SK-N-SH (cell line): Measurements from ENCODE around the gene ST6GALNAC3. TPM values are rescaled to one million over a fixed set of nuclear protein-coding genes. Genes with fewer than 3 reads are reported as not detected.

Source experiments
- CTCF ChIA-PET: fragments of 300-600, 350-600 bp; formaldehyde crosslinking; extraction: SDS; loops from one replicate; lab custom pipeline; 2021; lab: Yijun Ruan, JAX
- POLR2A ChIA-PET: fragments of 350-600 bp; sonication (Branson Sonifier 250); formaldehyde crosslinking; extraction: SDS; loops from one replicate; lab custom pipeline; 2020; ENCODE audit warnings: antibody characterized with exemption, inconsistent platforms; lab: Yijun Ruan, JAX
- DNase-seq: peaks from one replicate; pipeline ENCODE4 v3.0.0; 2012
- H2AFZ ChIP-seq: fragments of 200-600 bp; sonication (generic); 2 replicates; pipeline ENCODE4 v1.8.1; 2016; ENCODE audit warnings: antibody characterized with exemption, mild to moderate bottlenecking, low read depth
- H3F3A ChIP-seq: fragments of 200-600 bp; sonication (generic); replicated peaks from 2 replicates; pipeline ENCODE3; 2016; ENCODE audit warnings: antibody characterized with exemption, mild to moderate bottlenecking; ENCODE audit not compliant: insufficient read depth
- H3K27ac ChIP-seq, 2 experiments: fragments of 200-500 bp in 1 of 2; fragments of 200-600 bp in 1 of 2; sonication (Bioruptor generic) in 1 of 2; sonication (generic), shearing (Covaris generic) in 1 of 2; 2 replicates each; pipeline versions ENCODE4 v1.5.1 to v1.6.1; 2014 to 2016; ENCODE audit warnings: low read depth in 2 of 2, inconsistent platforms in 1 of 2, low read length in 1 of 2, mild to moderate bottlenecking in 1 of 2, mixed read lengths in 1 of 2
- H3K27me3 ChIP-seq: fragments of 200-600 bp; sonication (generic), shearing (Covaris generic); 2 replicates; pipeline ENCODE4 v1.6.1; 2016; ENCODE audit warnings: mixed run types; ENCODE audit not compliant: insufficient read depth
- H3K36me3 ChIP-seq, 2 experiments: fragments of 200-500 bp in 1 of 2; fragments of 200-600 bp in 1 of 2; sonication (Bioruptor generic) in 1 of 2; sonication (generic) in 1 of 2; replicated peaks in 1 of 2; 2 replicates each; pipeline versions ENCODE3 to v1.5.1; 2014 to 2016; ENCODE audit warnings: low read length in 1 of 2, mild to moderate bottlenecking in 1 of 2; ENCODE audit not compliant: insufficient read depth in 2 of 2, control insufficient read depth in 1 of 2
- H3K4me1 ChIP-seq, 2 experiments: fragments of 200-500 bp in 1 of 2; fragments of 200-600 bp in 1 of 2; sonication (Bioruptor generic) in 1 of 2; sonication (generic), shearing (Covaris generic) in 1 of 2; 2 replicates each; pipeline versions ENCODE4 v1.5.1 to v1.6.1; 2014 to 2016; ENCODE audit warnings: low read depth in 1 of 2, low read length in 1 of 2, mixed run types in 1 of 2; ENCODE audit not compliant: insufficient read depth in 2 of 2, control insufficient read depth in 1 of 2
- H3K4me2 ChIP-seq: fragments of 200-600 bp; sonication (generic), shearing (Covaris generic); 2 replicates; pipeline ENCODE4 v1.6.1; 2017; ENCODE audit warnings: mixed run types
- H3K4me3 ChIP-seq, 2 experiments: fragments of 200-500 bp in 1 of 2; fragments of 200-600 bp in 1 of 2; sonication (Bioruptor generic) in 1 of 2; sonication (generic), shearing (Covaris generic) in 1 of 2; 2 replicates each; pipeline versions ENCODE4 v1.5.1 to v1.8.1; 2014 to 2016; ENCODE audit warnings: low read depth in 2 of 2, inconsistent platforms in 1 of 2, low read length in 1 of 2, mild to moderate bottlenecking in 1 of 2, mixed read lengths in 1 of 2, moderate library complexity in 1 of 2
- H3K79me2 ChIP-seq: fragments of 200-600 bp; sonication (generic); 2 replicates; pipeline ENCODE4 v1.8.1; 2017; ENCODE audit warnings: mild to moderate bottlenecking; ENCODE audit not compliant: insufficient read depth
- H3K9ac ChIP-seq: fragments of 200-600 bp; sonication (generic); 2 replicates; pipeline ENCODE4 v1.6.1; 2017; ENCODE audit warnings: mixed run types
- H3K9me2 ChIP-seq: fragments of 200-600 bp; sonication (generic); 2 replicates; pipeline ENCODE4 v1.6.1; 2017; ENCODE audit warnings: mixed run types
- H3K9me3 ChIP-seq: fragments of 200-600 bp; sonication (generic); 2 replicates; pipeline ENCODE4 v1.6.1; 2017; ENCODE audit warnings: mixed run types, mild to moderate bottlenecking, moderate library complexity
- H4K20me1 ChIP-seq: fragments of 200-600 bp; sonication (generic); 2 replicates; pipeline ENCODE4 v1.6.1; 2017; ENCODE audit warnings: mild to moderate bottlenecking, mixed run types; ENCODE audit not compliant: insufficient read depth
- CHD2 ChIP-seq: fragments of 150-350 bp; IDR thresholded peaks from 2 replicates; pipeline ENCODE4 v1.6.1; 2018; ENCODE audit warnings: low read length; ENCODE audit not compliant: partially characterized antibody
- ELF1 ChIP-seq: IDR thresholded peaks from 2 replicates; pipeline ENCODE4 v1.4.0; 2012
- EP300 ChIP-seq, 2 experiments: IDR thresholded peaks; 2 replicates each; pipeline versions ENCODE4 v1.4.0 to v1.6.1; 2012; ENCODE audit warnings: borderline replicate concordance in 1 of 2, low read depth in 1 of 2, low read length in 1 of 2
- EZH2phosphoT487 ChIP-seq: fragments of 200-600 bp; sonication (generic); IDR thresholded peaks from 2 replicates; pipeline ENCODE4 v1.6.1; 2017; ENCODE audit warnings: low read depth, mixed run types, mild to moderate bottlenecking, antibody characterized with exemption, moderate library complexity, borderline replicate concordance
- FOSL2 ChIP-seq: IDR thresholded peaks from 2 replicates; pipeline ENCODE4 v1.4.0; 2012; ENCODE audit warnings: low read depth, mild to moderate bottlenecking, moderate library complexity, borderline replicate concordance
- FOXJ3 ChIP-seq: sonication (generic); formaldehyde crosslinking; IDR thresholded peaks from 2 replicates; pipeline ENCODE4 v1.5.1; 2020; ENCODE audit warnings: mild to moderate bottlenecking, missing genetic modification reagents
- FOXM1 ChIP-seq: IDR thresholded peaks from 2 replicates; pipeline ENCODE4 v1.4.0; 2012; ENCODE audit warnings: low read depth, mild to moderate bottlenecking
- GATA2 ChIP-seq: sonication (generic); formaldehyde crosslinking; IDR thresholded peaks from 2 replicates; pipeline ENCODE4 v1.5.0; 2020; ENCODE audit warnings: mild to moderate bottlenecking, missing genetic modification reagents
- JUND ChIP-seq: IDR thresholded peaks from 2 replicates; pipeline ENCODE4 v1.4.0; 2012
- MEF2A ChIP-seq: IDR thresholded peaks from 2 replicates; pipeline ENCODE4 v1.4.0; 2012; ENCODE audit warnings: low read depth, borderline replicate concordance
- MXI1 ChIP-seq: IDR thresholded peaks from 2 replicates; pipeline ENCODE4 v1.6.1; 2012; ENCODE audit warnings: mild to moderate bottlenecking, low read depth, low read length, improper control_type of control experiment
- NFIC ChIP-seq: IDR thresholded peaks from 2 replicates; pipeline ENCODE4 v1.4.0; 2012; ENCODE audit warnings: borderline replicate concordance
- POLR2AphosphoS5 ChIP-seq: IDR thresholded peaks from 2 replicates; pipeline ENCODE4 v1.6.1; 2012; ENCODE audit warnings: low read depth, low read length
- RFX5 ChIP-seq: IDR thresholded peaks from 2 replicates; pipeline ENCODE4 v1.6.1; 2012; ENCODE audit warnings: mild to moderate bottlenecking, improper control_type of control experiment, low read length
- RXRA ChIP-seq: IDR thresholded peaks from 2 replicates; pipeline ENCODE4 v1.4.0; 2012; ENCODE audit warnings: low read depth, mild to moderate bottlenecking, borderline replicate concordance
- SIN3A ChIP-seq: IDR thresholded peaks from 2 replicates; pipeline ENCODE4 v1.6.1; 2012; ENCODE audit warnings: low read depth, mild to moderate bottlenecking, low read length, moderate library complexity, borderline replicate concordance
- TCF12 ChIP-seq: IDR thresholded peaks from 2 replicates; pipeline ENCODE4 v1.4.0; 2012
- YY1 ChIP-seq: IDR thresholded peaks from 2 replicates; pipeline ENCODE4 v1.4.0; 2012; ENCODE audit warnings: low read depth, mild to moderate bottlenecking
- WGBS: methylation state at CpG from one replicate; pipeline ENCODE4 v1.1.6; 2017; ENCODE audit warnings: low lambda C conversion rate; 5-methylcytosine and 5-hydroxymethylcytosine counted together
- polyA plus RNA-seq, 3 experiments: library from polyadenylated mRNA; depleted of rRNA; stranded (reverse); fragments of >200 nt; gene quantifications; 2 replicates each; pipeline ENCODE4 v1.2.3, GENCODE V29; 2012
- TF ChIP-seq, protein P1 (sequence below): fragments of 150-350 bp; IDR thresholded peaks from 2 replicates; pipeline ENCODE4 v1.6.1; 2016; ENCODE audit warnings: mild to moderate bottlenecking, low read depth, low read length
- TF ChIP-seq, protein P2 (sequence below): IDR thresholded peaks from 2 replicates; pipeline ENCODE4 v1.6.1; 2012; ENCODE audit warnings: mild to moderate bottlenecking, low read depth, low read length, moderate library complexity

The ST6GALNAC3 gene
- polyA plus RNA-seq, 1 of the 3 experiments (the other 2 are of a cell fraction): 8.1 TPM

DNA sequence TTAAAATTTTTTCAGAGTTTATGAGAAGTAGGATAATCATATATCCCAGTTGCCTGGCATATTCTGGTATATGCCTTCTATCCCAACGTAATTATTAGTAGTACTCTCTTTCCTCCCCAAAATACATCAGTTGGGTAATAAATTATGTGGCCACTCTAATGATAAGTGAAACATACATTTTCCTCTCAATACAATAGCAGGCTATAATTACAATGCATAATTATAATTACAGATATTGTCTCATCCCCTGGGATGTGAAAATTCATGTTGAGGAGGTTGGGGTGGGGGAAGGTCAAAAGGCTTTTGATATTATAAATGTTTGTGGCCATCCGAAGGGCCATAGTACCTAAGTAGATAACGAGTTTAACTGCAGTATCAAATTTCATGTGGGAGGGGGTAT, 277.1 kb downstream of the ST6GALNAC3 start:
- Histone ChIP-seq H3K79me2 (no peaks in the 10 kb centered on the region), H3K9me2 (no peaks in the 10 kb centered on the region), H3K4me2 (no peak overlapping the region), H3K27me3 (no peaks in the 10 kb centered on the region), H3K9me3 (no peaks in the 10 kb centered on the region), H3K27ac (no peak overlapping the region), H3K4me1 (no peaks in the 10 kb centered on the region), H2AFZ (no peak overlapping the region), H3F3A (no peaks in the 10 kb centered on the region), H3K4me3 (no peak overlapping the region), H3K9ac (no peak overlapping the region)
- POLR2A ChIA-PET: no interaction called here
- no peak for DNase-seq
- CTCF ChIA-PET: no interaction called here
- WGBS: 78% methylated on average over 3 of the region's 3 CpGs
- TF ChIP-seq RFX5 (no peak), TCF12 (no peak), FOXJ3 (CRISPR knock-in tag) (no peak)
- TF ChIP-seq, protein P1, sequence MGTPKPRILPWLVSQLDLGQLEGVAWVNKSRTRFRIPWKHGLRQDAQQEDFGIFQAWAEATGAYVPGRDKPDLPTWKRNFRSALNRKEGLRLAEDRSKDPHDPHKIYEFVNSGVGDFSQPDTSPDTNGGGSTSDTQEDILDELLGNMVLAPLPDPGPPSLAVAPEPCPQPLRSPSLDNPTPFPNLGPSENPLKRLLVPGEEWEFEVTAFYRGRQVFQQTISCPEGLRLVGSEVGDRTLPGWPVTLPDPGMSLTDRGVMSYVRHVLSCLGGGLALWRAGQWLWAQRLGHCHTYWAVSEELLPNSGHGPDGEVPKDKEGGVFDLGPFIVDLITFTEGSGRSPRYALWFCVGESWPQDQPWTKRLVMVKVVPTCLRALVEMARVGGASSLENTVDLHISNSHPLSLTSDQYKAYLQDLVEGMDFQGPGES: no peak
- TF ChIP-seq, all 33 proteins: peak for 0
- Histone ChIP-seq H3K36me3 (no peaks in the 10 kb centered on the region), H4K20me1 (no peaks in the 10 kb centered on the region)

DNA sequence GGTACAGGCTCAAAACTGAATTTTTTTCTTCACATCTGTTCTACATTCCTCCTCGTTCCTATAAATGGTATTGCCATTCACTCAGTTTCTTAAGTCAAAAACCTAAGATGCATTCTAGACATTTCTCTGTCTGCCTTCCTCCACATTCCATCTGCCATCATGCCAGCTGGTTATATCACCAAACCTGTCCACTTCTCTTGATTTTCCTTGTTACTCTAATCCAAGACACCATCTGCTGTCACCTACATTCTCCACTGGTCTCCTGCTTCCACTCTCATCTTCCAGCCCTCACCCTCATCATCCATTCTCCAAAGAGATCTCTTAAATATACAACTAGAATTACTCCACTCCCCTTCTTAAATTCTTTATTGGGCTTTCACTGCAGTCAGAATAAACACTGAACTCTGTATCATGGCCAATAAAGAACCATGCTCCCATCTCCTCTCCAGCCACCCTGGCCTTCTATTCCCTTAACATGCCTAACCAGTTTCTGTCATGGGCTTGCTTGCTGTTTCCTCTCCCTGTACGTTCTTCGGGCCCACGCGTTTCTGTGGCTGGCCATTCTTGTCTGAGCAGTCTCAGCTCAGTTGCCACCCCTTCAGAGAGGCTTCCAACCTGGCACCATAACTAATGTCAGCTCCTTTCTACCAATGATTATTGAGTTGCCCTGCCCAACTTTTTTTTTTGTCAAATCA, 278.3 kb downstream of the ST6GALNAC3 start:
- no peaks in the 10 kb centered on the region for H4K20me1 ChIP-seq
- no peaks in the 10 kb centered on the region for H3K36me3 ChIP-seq
- no peaks in the 10 kb centered on the region for H3F3A ChIP-seq
- 81% methylated on average over 5 of the region's 5 CpGs for WGBS
- no peaks in the 10 kb centered on the region for H3K9me2 ChIP-seq
- no peak overlapping the region for H3K27ac ChIP-seq
- POLR2A ChIA-PET: no interaction called here
- H3K9me3 ChIP-seq: no peaks in the 10 kb centered on the region
- no peak overlapping the region for H3K4me3 ChIP-seq
- H2AFZ ChIP-seq: no peak overlapping the region
- H3K27me3 ChIP-seq: no peaks in the 10 kb centered on the region
- DNase-seq: no peak
- no peak overlapping the region for H3K4me2 ChIP-seq
- CTCF ChIA-PET: no interaction called here
- no peak overlapping the region for H3K9ac ChIP-seq
- TF ChIP-seq EZH2phosphoT487 (no peak), POLR2AphosphoS5 (no peak), RXRA (no peak), FOSL2 (no peak), MXI1 (no peak), GATA2 (CRISPR knock-in tag) (no peak), FOXJ3 (CRISPR knock-in tag) (no peak), FOXM1 (no peak), NFIC (no peak), RFX5 (no peak), YY1 (no peak), MEF2A (no peak), JUND (no peak), SIN3A (no peak), CHD2 (no peak), EP300 (IDR thresholded peaks at IDR 0.05; ENCODE audit: borderline replicate concordance in 1 of 2, low read depth in 1 of 2, low read length in 1 of 2) (no peak), ELF1 (no peak)
- TF ChIP-seq, protein P1: no peak
- TF ChIP-seq, protein P2, sequence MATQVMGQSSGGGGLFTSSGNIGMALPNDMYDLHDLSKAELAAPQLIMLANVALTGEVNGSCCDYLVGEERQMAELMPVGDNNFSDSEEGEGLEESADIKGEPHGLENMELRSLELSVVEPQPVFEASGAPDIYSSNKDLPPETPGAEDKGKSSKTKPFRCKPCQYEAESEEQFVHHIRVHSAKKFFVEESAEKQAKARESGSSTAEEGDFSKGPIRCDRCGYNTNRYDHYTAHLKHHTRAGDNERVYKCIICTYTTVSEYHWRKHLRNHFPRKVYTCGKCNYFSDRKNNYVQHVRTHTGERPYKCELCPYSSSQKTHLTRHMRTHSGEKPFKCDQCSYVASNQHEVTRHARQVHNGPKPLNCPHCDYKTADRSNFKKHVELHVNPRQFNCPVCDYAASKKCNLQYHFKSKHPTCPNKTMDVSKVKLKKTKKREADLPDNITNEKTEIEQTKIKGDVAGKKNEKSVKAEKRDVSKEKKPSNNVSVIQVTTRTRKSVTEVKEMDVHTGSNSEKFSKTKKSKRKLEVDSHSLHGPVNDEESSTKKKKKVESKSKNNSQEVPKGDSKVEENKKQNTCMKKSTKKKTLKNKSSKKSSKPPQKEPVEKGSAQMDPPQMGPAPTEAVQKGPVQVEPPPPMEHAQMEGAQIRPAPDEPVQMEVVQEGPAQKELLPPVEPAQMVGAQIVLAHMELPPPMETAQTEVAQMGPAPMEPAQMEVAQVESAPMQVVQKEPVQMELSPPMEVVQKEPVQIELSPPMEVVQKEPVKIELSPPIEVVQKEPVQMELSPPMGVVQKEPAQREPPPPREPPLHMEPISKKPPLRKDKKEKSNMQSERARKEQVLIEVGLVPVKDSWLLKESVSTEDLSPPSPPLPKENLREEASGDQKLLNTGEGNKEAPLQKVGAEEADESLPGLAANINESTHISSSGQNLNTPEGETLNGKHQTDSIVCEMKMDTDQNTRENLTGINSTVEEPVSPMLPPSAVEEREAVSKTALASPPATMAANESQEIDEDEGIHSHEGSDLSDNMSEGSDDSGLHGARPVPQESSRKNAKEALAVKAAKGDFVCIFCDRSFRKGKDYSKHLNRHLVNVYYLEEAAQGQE: no peak
- no peaks in the 10 kb centered on the region for H3K79me2 ChIP-seq
- no peaks in the 10 kb centered on the region for H3K4me1 ChIP-seq
